WTC11 (cell line): ENCODE data around the gene KCNMA1. TPM values are rescaled to one million over a fixed set of nuclear protein-coding genes. Genes with fewer than 3 reads are reported as not detected.

Experiments
- ATAC-seq: fragments of 200-7000 bp; cut with Tn5 transposase; 2 replicates; pipeline ENCODE4 v1.10.0; 2021; ENCODE audit warnings: mild to moderate bottlenecking, moderate library complexity
- CTCF ChIA-PET: fragments of 300-600 bp; sonication (Branson Sonifier 250); formaldehyde crosslinking; loops from one replicate; lab custom pipeline; 2021; ENCODE audit warnings: antibody characterized with exemption; lab: Charles Lee
- POLR2A ChIA-PET: fragments of 350-600 bp; sonication (Branson Sonifier 250); formaldehyde crosslinking; loops from one replicate; lab custom pipeline; 2021; ENCODE audit warnings: antibody characterized with exemption; lab: Charles Lee
- DNase-seq: peaks from one replicate; pipeline ENCODE4 v3.0.0; 2021; ENCODE audit warnings: low spot score
- H3K27ac Mint-ChIP-seq: 2 replicates; pipeline ENCODE4 v1.8.0; 2021; ENCODE audit warnings: mixed read lengths
- H3K27me3 Mint-ChIP-seq: 2 replicates; pipeline ENCODE4 v1.8.0; 2021; ENCODE audit warnings: low read depth, mild to moderate bottlenecking, moderate library complexity, mixed read lengths
- H3K36me3 Mint-ChIP-seq: 2 replicates; pipeline ENCODE4 v1.8.0; 2021; ENCODE audit warnings: mixed read lengths
- H3K4me1 Mint-ChIP-seq: 2 replicates; pipeline ENCODE4 v1.8.0; 2022; ENCODE audit warnings: mixed read lengths
- H3K4me3 Mint-ChIP-seq: 2 replicates; pipeline ENCODE4 v1.8.0; 2021; ENCODE audit warnings: mild to moderate bottlenecking, moderate library complexity, mixed read lengths
- H3K9me3 Mint-ChIP-seq: 2 replicates; pipeline ENCODE4 v1.8.0; 2021; ENCODE audit warnings: mixed read lengths
- AFF4 ChIP-seq: sonication (generic); formaldehyde crosslinking; IDR thresholded peaks from 2 replicates; pipeline ENCODE4 v1.8.1; 2023; ENCODE audit warnings: mild to moderate bottlenecking, missing genetic modification reagents, borderline replicate concordance
- ATF6 ChIP-seq: sonication (generic); formaldehyde crosslinking; IDR thresholded peaks from 2 replicates; pipeline ENCODE4 v1.8.1; 2023; ENCODE audit warnings: mild to moderate bottlenecking, missing genetic modification reagents
- E2F1 ChIP-seq: sonication (generic); formaldehyde crosslinking; IDR thresholded peaks from 2 replicates; pipeline ENCODE4 v1.8.0; 2022; ENCODE audit warnings: mild to moderate bottlenecking, missing genetic modification reagents
- FOXJ3 ChIP-seq: sonication (generic); formaldehyde crosslinking; IDR thresholded peaks from 2 replicates; pipeline ENCODE4 v1.9.0; 2021; ENCODE audit warnings: missing genetic modification reagents, mild to moderate bottlenecking, borderline replicate concordance
- FOXK1 ChIP-seq: sonication (generic); formaldehyde crosslinking; IDR thresholded peaks from 2 replicates; pipeline ENCODE4 v1.8.0; 2022; ENCODE audit warnings: mild to moderate bottlenecking, moderate library complexity, missing genetic modification reagents
- FOXP1 ChIP-seq: sonication (generic); formaldehyde crosslinking; IDR thresholded peaks from 2 replicates; pipeline ENCODE4 v1.8.0; 2022; ENCODE audit warnings: missing genetic modification reagents, mild to moderate bottlenecking, moderate library complexity, borderline replicate concordance
- HMGA2 ChIP-seq: fragments of 250-450 bp; sonication (Bioruptor Pico); IDR thresholded peaks from 2 replicates; pipeline ENCODE4 v1.4.0; 2021; ENCODE audit warnings: mild to moderate bottlenecking, moderate library complexity
- IRF2 ChIP-seq: sonication (generic); formaldehyde crosslinking; IDR thresholded peaks from 2 replicates; pipeline ENCODE4 v1.8.0; 2022; ENCODE audit warnings: low read depth, missing genetic modification reagents, borderline replicate concordance
- MYBL2 ChIP-seq: sonication (generic); formaldehyde crosslinking; IDR thresholded peaks from 2 replicates; pipeline ENCODE4 v1.8.1; 2023; ENCODE audit warnings: mild to moderate bottlenecking, moderate library complexity, missing genetic modification reagents
- NFE2L1 ChIP-seq: sonication (generic); formaldehyde crosslinking; IDR thresholded peaks from 2 replicates; pipeline ENCODE4 v1.8.1; 2023; ENCODE audit warnings: missing genetic modification reagents
- NR1H2 ChIP-seq: sonication (generic); formaldehyde crosslinking; IDR thresholded peaks from 2 replicates; pipeline ENCODE4 v1.9.0; 2021; ENCODE audit warnings: mild to moderate bottlenecking, moderate library complexity, missing genetic modification reagents
- USF1 ChIP-seq: sonication (generic); formaldehyde crosslinking; IDR thresholded peaks from 2 replicates; pipeline ENCODE4 v1.8.0; 2022; ENCODE audit warnings: mild to moderate bottlenecking, missing genetic modification reagents
- ZNF138 ChIP-seq: sonication (generic); formaldehyde crosslinking; conservative IDR thresholded peaks from 2 replicates; pipeline ENCODE4 v1.8.1; 2022; ENCODE audit warnings: mild to moderate bottlenecking, moderate library complexity, missing genetic modification reagents
- ZNF219 ChIP-seq: sonication (generic); formaldehyde crosslinking; IDR thresholded peaks from 2 replicates; pipeline ENCODE4 v1.8.0; 2023; ENCODE audit warnings: missing genetic modification reagents, mild to moderate bottlenecking, borderline replicate concordance
- ZNF317 ChIP-seq: sonication (generic); formaldehyde crosslinking; IDR thresholded peaks from 2 replicates; pipeline ENCODE4 v1.8.1; 2023; ENCODE audit warnings: low read depth, mild to moderate bottlenecking, moderate library complexity, missing genetic modification reagents, borderline replicate concordance
- total RNA-seq: library from RNA; stranded (reverse); gene quantifications from 3 replicates; pipeline ENCODE4 v1.2.3, GENCODE V29; 2021
- TF ChIP-seq, protein P1 (sequence below): fragments of 250-450 bp; sonication (Bioruptor Pico); IDR thresholded peaks from 2 replicates; pipeline ENCODE4 v1.9.0; 2021; ENCODE audit warnings: mild to moderate bottlenecking
- TF ChIP-seq, protein P2 (sequence below): sonication (generic); formaldehyde crosslinking; conservative IDR thresholded peaks from 2 replicates; pipeline ENCODE4 v1.8.1; 2023; ENCODE audit warnings: mild to moderate bottlenecking, low read depth, missing genetic modification reagents, moderate library complexity
- TF ChIP-seq, protein P3 (sequence below): sonication (generic); formaldehyde crosslinking; IDR thresholded peaks from 2 replicates; pipeline ENCODE4 v1.8.0; 2023; ENCODE audit warnings: missing genetic modification reagents

KCNMA1 gene
- total RNA-seq, 1 experiment from 2014 or later = 7.3 TPM

- Mint-ChIP-seq H3K27ac (no peak overlapping the region), H3K4me3 (no peak overlapping the region), H3K27me3 (no peaks in the 10 kb centered on the region), H3K36me3 (no peaks in the 10 kb centered on the region), H3K9me3 (0 out of 2 replicates have a peak, but pooled peaks cover 5% of the 10 kb centered on the region), H3K4me1 (no peaks in the 10 kb centered on the region; the same call in 1 of the 2 replicates)
- ChIA-PET CTCF (no interaction called here), POLR2A (no interaction called here)
- ATAC-seq (no peak), DNase-seq (no peak)
- TF ChIP-seq, protein P1, sequence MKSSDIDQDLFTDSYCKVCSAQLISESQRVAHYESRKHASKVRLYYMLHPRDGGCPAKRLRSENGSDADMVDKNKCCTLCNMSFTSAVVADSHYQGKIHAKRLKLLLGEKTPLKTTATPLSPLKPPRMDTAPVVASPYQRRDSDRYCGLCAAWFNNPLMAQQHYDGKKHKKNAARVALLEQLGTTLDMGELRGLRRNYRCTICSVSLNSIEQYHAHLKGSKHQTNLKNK = no peak
- TF ChIP-seq FOXP1 (CRISPR knock-in tag) (no peak), ATF6 (no peak), ZNF138 (CRISPR knock-in tag) (no peak), NR1H2 (no peak), ZNF317 (CRISPR knock-in tag) (no peak), AFF4 (CRISPR knock-in tag) (no peak), IRF2 (CRISPR knock-in tag) (no peak), ZNF219 (CRISPR knock-in tag) (no peak), NFE2L1 (CRISPR knock-in tag) (no peak), E2F1 (CRISPR knock-in tag) (no peak), USF1 (no peak), FOXJ3 (CRISPR knock-in tag) (no peak), FOXK1 (CRISPR knock-in tag) (no peak), HMGA2 (CRISPR knock-in tag) (no peak), MYBL2 (no peak)
- TF ChIP-seq, protein P2, sequence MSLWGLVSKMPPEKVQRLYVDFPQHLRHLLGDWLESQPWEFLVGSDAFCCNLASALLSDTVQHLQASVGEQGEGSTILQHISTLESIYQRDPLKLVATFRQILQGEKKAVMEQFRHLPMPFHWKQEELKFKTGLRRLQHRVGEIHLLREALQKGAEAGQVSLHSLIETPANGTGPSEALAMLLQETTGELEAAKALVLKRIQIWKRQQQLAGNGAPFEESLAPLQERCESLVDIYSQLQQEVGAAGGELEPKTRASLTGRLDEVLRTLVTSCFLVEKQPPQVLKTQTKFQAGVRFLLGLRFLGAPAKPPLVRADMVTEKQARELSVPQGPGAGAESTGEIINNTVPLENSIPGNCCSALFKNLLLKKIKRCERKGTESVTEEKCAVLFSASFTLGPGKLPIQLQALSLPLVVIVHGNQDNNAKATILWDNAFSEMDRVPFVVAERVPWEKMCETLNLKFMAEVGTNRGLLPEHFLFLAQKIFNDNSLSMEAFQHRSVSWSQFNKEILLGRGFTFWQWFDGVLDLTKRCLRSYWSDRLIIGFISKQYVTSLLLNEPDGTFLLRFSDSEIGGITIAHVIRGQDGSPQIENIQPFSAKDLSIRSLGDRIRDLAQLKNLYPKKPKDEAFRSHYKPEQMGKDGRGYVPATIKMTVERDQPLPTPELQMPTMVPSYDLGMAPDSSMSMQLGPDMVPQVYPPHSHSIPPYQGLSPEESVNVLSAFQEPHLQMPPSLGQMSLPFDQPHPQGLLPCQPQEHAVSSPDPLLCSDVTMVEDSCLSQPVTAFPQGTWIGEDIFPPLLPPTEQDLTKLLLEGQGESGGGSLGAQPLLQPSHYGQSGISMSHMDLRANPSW (CRISPR knock-in tag) = no peak
- TF ChIP-seq, protein P3, sequence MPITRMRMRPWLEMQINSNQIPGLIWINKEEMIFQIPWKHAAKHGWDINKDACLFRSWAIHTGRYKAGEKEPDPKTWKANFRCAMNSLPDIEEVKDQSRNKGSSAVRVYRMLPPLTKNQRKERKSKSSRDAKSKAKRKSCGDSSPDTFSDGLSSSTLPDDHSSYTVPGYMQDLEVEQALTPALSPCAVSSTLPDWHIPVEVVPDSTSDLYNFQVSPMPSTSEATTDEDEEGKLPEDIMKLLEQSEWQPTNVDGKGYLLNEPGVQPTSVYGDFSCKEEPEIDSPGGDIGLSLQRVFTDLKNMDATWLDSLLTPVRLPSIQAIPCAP (CRISPR knock-in tag) = no peak
- TF ChIP-seq, all 79 proteins: peak for 0
These were observed 90.1 kb downstream of the KCNMA1 start for GRCh38 chr10:77547307-77548050.
